Endodermal cell (in vitro differentiated cells): ENCODE data around the gene NR6A1. TPM values are rescaled to one million over a fixed set of nuclear protein-coding genes. Genes with fewer than 3 reads are reported as not detected.

Experiments used
- DNase-seq: peaks from one replicate; pipeline ENCODE4 v3.0.0-alpha.2; 2017
- H3K27ac ChIP-seq: 2 replicates; pipeline ENCODE4 v1.5.1; 2013; ENCODE audit warnings: mild to moderate bottlenecking, low read depth, low read length, moderate library complexity
- H3K27me3 ChIP-seq: 2 replicates; pipeline ENCODE4 v1.6.1; 2013; ENCODE audit warnings: mild to moderate bottlenecking, low read length, moderate library complexity; ENCODE audit not compliant: insufficient read depth, control insufficient read depth, poor library complexity, severe bottlenecking
- H3K36me3 ChIP-seq: 2 replicates; pipeline ENCODE4 v1.7.0; 2013; ENCODE audit warnings: mild to moderate bottlenecking, low read length, moderate library complexity; ENCODE audit not compliant: control insufficient read depth, insufficient read depth
- H3K4me1 ChIP-seq: one replicate; pipeline ENCODE4 v1.7.0; 2013; ENCODE audit warnings: low read length; ENCODE audit not compliant: control insufficient read depth, insufficient read depth
- H3K4me3 ChIP-seq: 2 replicates; pipeline ENCODE4 v1.5.1; 2013; ENCODE audit warnings: mild to moderate bottlenecking, low read length, moderate library complexity
- H3K9ac ChIP-seq: 2 replicates; pipeline ENCODE4 v1.6.1; 2013; ENCODE audit warnings: mild to moderate bottlenecking, low read length, moderate library complexity; ENCODE audit not compliant: poor library complexity, severe bottlenecking; ENCODE audit errors: extremely low read depth
- H3K9me3 ChIP-seq: 2 replicates; pipeline ENCODE4 v1.6.1; 2013; ENCODE audit warnings: mild to moderate bottlenecking, low read length, moderate library complexity; ENCODE audit not compliant: control insufficient read depth
- H3K27ac Mint-ChIP-seq: 2 replicates; pipeline ENCODE4 v1.8.0; 2020; ENCODE audit warnings: mixed read lengths
- H3K27me3 Mint-ChIP-seq: 2 replicates; pipeline ENCODE4 v1.8.0; 2021; ENCODE audit warnings: mild to moderate bottlenecking, mixed read lengths; ENCODE audit not compliant: insufficient read depth
- H3K36me3 Mint-ChIP-seq: 2 replicates; pipeline ENCODE4 v1.8.0; 2020; ENCODE audit warnings: low read depth, mixed read lengths
- H3K4me1 Mint-ChIP-seq: 2 replicates; pipeline ENCODE4 v1.8.0; 2020; ENCODE audit warnings: mixed read lengths
- H3K4me3 Mint-ChIP-seq: 2 replicates; pipeline ENCODE4 v1.8.0; 2020; ENCODE audit warnings: mild to moderate bottlenecking, moderate library complexity, mixed read lengths
- H3K9me3 Mint-ChIP-seq: 2 replicates; pipeline ENCODE4 v1.8.0; 2020; ENCODE audit warnings: mild to moderate bottlenecking, mixed read lengths
- WGBS, 2 experiments: methylation state at CpG; one replicate each; pipeline versions ENCODE4 v1.1.5 to v1.1.7; 2013; ENCODE audit warnings: missing lambda C conversion rate in 2 of 2, mixed read lengths in 1 of 2; ENCODE audit not compliant: insufficient coverage in 1 of 2, insufficient read length in 1 of 2; 5-methylcytosine and 5-hydroxymethylcytosine counted together
- total RNA-seq, 2 donors: library from RNA; stranded (reverse); fragmentation: NEBNext Ultra II Directional in 1 of 2; extraction: Animal tissue kit (Norgen Biotek cat#: 25700) in 1 of 2; gene quantifications; 2 replicates in 1 of 2; 3 replicates in 1 of 2; pipeline ENCODE4 v1.2.1, GENCODE V29; 2021
- TF ChIP-seq, protein P1 (sequence below): fragments of 200-600 bp; sonication (generic); conservative IDR thresholded peaks from 2 replicates; pipeline ENCODE4 v1.5.0; 2021; ENCODE audit warnings: antibody characterized with exemption, mild to moderate bottlenecking

Gene NR6A1
- total RNA-seq, 2 donors from 2014 or later, result 168 to 206 TPM

DNA sequence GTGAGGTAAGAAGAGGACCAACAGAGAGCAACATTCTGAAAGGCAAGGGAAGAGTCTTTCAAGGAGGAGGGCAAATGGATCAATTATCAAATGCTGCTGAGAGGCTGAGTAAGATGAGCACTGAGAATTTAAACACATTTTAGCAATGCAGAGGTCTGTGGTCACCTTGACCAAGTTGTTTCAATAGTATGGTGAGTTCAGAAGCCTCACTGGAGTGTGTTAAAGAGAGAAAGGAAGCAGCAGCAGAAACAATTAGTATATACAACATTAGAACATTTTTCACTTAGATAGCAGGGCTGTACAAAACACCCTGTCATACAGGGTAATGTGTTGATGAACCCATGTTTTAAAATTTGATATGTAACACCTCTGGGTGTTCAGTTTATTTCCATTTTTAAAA is 131.5 kb downstream of the NR6A1 start:
- peaks cover 3% of the 10 kb centered on the region for H3K9me3 Mint-ChIP-seq
- Histone ChIP-seq H3K27ac (no peak overlapping the region), H3K4me1 (no peaks in the 10 kb centered on the region), H3K9me3 (peaks cover 3% of the 10 kb centered on the region), H3K9ac (no peak overlapping the region), H3K27me3 (no peaks in the 10 kb centered on the region), H3K36me3 (peaks cover 7% of the 10 kb centered on the region), H3K4me3 (no peak overlapping the region)
- no peaks in the 10 kb centered on the region for H3K27me3 Mint-ChIP-seq
- TF ChIP-seq, protein P1, sequence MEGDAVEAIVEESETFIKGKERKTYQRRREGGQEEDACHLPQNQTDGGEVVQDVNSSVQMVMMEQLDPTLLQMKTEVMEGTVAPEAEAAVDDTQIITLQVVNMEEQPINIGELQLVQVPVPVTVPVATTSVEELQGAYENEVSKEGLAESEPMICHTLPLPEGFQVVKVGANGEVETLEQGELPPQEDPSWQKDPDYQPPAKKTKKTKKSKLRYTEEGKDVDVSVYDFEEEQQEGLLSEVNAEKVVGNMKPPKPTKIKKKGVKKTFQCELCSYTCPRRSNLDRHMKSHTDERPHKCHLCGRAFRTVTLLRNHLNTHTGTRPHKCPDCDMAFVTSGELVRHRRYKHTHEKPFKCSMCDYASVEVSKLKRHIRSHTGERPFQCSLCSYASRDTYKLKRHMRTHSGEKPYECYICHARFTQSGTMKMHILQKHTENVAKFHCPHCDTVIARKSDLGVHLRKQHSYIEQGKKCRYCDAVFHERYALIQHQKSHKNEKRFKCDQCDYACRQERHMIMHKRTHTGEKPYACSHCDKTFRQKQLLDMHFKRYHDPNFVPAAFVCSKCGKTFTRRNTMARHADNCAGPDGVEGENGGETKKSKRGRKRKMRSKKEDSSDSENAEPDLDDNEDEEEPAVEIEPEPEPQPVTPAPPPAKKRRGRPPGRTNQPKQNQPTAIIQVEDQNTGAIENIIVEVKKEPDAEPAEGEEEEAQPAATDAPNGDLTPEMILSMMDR, result no peak
- no peak for DNase-seq
- H3K36me3 Mint-ChIP-seq, result peaks cover 16% of the 10 kb centered on the region
- no peak overlapping the region for H3K27ac Mint-ChIP-seq
- no peak overlapping the region for H3K4me3 Mint-ChIP-seq
- H3K4me1 Mint-ChIP-seq, result peaks cover 4% of the 10 kb centered on the region

DNA sequence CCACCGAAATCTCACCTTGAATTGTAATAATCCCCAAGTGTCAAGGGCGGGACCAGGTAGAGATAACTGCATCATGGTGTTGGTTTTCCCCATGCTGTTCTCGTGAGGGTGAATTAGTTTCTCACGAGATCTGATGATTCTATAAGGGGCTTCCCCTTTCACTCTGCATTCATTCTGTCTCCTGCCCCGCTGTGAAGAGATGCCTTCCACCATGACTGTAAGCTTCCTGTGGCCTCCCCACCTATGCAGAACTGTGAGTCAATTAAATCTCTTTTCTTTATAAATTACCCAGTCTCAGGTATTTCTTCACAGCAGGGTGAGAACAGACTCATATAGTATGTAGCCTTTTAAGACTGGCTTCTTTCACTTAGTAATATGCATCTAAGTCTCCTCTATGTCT is 135.8 kb downstream of the NR6A1 start:
- Mint-ChIP-seq H3K9me3 (peaks cover 3% of the 10 kb centered on the region), H3K4me1 (peaks cover 4% of the 10 kb centered on the region), H3K27me3 (no peaks in the 10 kb centered on the region), H3K36me3 (peaks cover 20% of the 10 kb centered on the region), H3K4me3 (no peak overlapping the region), H3K27ac (no peak overlapping the region)
- Histone ChIP-seq H3K4me3 (no peak overlapping the region), H3K27ac (no peak overlapping the region), H3K9ac (no peak overlapping the region), H3K36me3 (peaks cover 7% of the 10 kb centered on the region), H3K4me1 (no peaks in the 10 kb centered on the region), H3K27me3 (no peaks in the 10 kb centered on the region), H3K9me3 (no peaks in the 10 kb centered on the region)
- DNase-seq, result peak; percentile 40
- TF ChIP-seq, protein P1, result no peak
- WGBS, 2 experiments, result 96 to 100% methylated on average over 5 of the region's 5 CpGs

DNA sequence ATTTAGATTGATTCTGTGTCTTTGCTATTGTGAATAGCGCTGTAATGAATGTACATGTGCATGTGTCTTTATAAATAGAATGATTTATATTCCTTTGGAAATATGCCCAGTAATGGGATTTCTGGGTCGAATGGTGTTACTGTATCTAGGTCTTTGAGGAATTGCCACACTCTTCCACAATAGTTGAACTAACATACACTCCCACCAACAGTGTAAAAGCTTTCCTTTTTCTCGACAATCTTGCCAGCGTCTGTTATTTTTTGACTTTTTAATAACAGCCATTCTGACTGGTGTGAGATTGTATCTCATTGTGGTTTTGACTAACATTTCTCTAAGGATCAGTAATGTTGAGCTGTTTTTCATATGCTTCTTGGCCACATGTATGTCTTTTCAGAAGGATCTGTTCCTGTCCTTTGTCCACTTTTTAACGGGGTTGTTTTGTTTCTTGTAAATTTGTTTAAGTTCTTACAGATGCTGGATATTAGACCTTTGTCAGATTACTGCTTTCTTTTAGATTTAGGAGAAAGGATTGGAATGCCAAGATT is 139.0 kb downstream of the NR6A1 start:
- Histone ChIP-seq H3K36me3 (peaks cover 7% of the 10 kb centered on the region), H3K27ac (no peak overlapping the region), H3K9ac (no peak overlapping the region), H3K4me3 (no peak overlapping the region), H3K27me3 (no peaks in the 10 kb centered on the region), H3K9me3 (no peaks in the 10 kb centered on the region), H3K4me1 (no peaks in the 10 kb centered on the region)
- H3K9me3 Mint-ChIP-seq, result peaks cover 3% of the 10 kb centered on the region
- TF ChIP-seq, protein P1, result no peak
- no peaks in the 10 kb centered on the region for H3K27me3 Mint-ChIP-seq
- no peak overlapping the region for H3K4me3 Mint-ChIP-seq
- H3K4me1 Mint-ChIP-seq, result no peaks in the 10 kb centered on the region
- no peak for DNase-seq
- no peak overlapping the region for H3K27ac Mint-ChIP-seq
- WGBS, 2 experiments, result 91 to 93% methylated on average over 2 to 5 of the region's 5 CpGs
- H3K36me3 Mint-ChIP-seq, result peaks cover 20% of the 10 kb centered on the region
